BE2C (cell line): Measurements from ENCODE around the gene PRPF40B.

Source experiments
- DNase-seq: peaks from one replicate; pipeline ENCODE4 v3.0.0-alpha.2; 2020
- H3K27me3 ChIP-seq: fragments of 250-450 bp; sonication (Bioruptor Pico); 2 replicates; pipeline ENCODE4 v1.5.1; 2020; ENCODE audit warnings: mild to moderate bottlenecking
- H3K36me3 ChIP-seq: fragments of 250-450 bp; sonication (Bioruptor Pico); 2 replicates; pipeline ENCODE4 v1.5.1; 2020; ENCODE audit warnings: mild to moderate bottlenecking
- H3K4me1 ChIP-seq: fragments of 250-450 bp; sonication (Bioruptor Pico); 2 replicates; pipeline ENCODE4 v1.5.1; 2020
- H3K4me3 ChIP-seq: 2 replicates; pipeline ENCODE4 v1.5.1; 2011; ENCODE audit warnings: low read depth, low read length
- H3K9me3 ChIP-seq: fragments of 250-450 bp; sonication (Bioruptor Pico); 2 replicates; pipeline ENCODE4 v1.5.1; 2020
- TF ChIP-seq, protein P1 (sequence below): IDR thresholded peaks from 2 replicates; pipeline ENCODE4 v1.5.1; 2012; ENCODE audit warnings: mild to moderate bottlenecking, low read depth, low read length

Gene PRPF40B

DNA sequence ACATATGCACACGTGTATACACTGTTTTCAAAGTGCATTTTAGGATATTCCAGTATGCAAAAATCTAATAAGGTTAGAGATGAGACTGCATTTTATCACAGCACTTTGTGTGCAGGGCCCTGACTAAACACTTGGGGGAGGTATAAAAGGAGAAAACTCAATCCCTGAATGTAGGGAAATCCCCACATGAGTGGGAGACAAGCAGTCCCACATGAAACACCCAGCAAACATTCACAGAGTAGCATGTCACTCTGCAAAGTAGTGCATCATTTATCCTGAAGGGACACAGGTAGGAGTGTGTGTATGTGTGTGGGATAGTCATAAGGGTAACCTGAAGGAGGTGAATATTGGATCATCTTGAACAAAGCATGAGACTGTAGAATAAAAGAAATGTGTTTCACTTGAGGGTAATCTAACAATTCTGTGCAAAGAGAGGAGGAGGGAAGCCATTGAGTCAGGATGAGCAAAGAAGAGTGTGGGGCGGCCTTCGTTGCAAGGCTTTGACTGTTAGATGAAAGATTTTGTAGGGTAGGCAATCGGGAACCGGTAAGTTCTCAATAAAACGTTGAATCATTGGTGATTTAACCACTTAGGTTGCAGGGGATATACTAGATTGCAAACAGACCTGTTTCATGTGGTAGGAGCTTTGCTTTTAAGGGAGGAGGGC lies 2.9 kb downstream of the PRPF40B start:
- Histone ChIP-seq H3K27me3 (no peaks in the 10 kb centered on the region; the same call in 1 of the 2 replicates), H3K4me3 (no peak overlapping the region), H3K4me1 (no peaks in the 10 kb centered on the region), H3K9me3 (no peaks in the 10 kb centered on the region), H3K36me3 (no peaks in the 10 kb centered on the region)
- DNase-seq: no peak
- TF ChIP-seq, protein P1, sequence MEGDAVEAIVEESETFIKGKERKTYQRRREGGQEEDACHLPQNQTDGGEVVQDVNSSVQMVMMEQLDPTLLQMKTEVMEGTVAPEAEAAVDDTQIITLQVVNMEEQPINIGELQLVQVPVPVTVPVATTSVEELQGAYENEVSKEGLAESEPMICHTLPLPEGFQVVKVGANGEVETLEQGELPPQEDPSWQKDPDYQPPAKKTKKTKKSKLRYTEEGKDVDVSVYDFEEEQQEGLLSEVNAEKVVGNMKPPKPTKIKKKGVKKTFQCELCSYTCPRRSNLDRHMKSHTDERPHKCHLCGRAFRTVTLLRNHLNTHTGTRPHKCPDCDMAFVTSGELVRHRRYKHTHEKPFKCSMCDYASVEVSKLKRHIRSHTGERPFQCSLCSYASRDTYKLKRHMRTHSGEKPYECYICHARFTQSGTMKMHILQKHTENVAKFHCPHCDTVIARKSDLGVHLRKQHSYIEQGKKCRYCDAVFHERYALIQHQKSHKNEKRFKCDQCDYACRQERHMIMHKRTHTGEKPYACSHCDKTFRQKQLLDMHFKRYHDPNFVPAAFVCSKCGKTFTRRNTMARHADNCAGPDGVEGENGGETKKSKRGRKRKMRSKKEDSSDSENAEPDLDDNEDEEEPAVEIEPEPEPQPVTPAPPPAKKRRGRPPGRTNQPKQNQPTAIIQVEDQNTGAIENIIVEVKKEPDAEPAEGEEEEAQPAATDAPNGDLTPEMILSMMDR: peak; percentile 14; the same call in 1 of the 2 replicates

DNA sequence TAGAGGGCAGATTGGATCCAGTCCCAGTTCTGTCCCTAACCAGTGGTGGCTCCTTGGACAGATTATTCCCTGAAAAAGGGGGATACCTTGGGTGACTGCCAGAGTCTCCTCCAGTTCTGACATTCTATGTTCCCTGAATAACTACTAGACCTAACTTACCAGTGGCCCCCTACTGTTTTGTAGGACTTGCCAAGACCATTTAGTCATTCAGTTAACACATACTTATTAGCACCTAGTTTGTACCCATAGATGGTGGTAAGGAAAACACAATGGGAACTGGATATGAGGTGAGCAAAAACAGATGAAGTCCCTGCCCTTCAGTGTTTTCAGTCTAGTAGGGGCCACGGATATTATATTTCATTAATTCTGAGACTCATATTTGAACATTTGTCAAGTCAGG lies 3.5 kb downstream of the PRPF40B start:
- no peaks in the 10 kb centered on the region; the same call in 1 of the 2 replicates for H3K27me3 ChIP-seq
- no peaks in the 10 kb centered on the region for H3K4me1 ChIP-seq
- no peak overlapping the region for H3K4me3 ChIP-seq
- no peaks in the 10 kb centered on the region for H3K36me3 ChIP-seq
- no peaks in the 10 kb centered on the region for H3K9me3 ChIP-seq
- TF ChIP-seq, protein P1: no peak
- DNase-seq: no peak

DNA sequence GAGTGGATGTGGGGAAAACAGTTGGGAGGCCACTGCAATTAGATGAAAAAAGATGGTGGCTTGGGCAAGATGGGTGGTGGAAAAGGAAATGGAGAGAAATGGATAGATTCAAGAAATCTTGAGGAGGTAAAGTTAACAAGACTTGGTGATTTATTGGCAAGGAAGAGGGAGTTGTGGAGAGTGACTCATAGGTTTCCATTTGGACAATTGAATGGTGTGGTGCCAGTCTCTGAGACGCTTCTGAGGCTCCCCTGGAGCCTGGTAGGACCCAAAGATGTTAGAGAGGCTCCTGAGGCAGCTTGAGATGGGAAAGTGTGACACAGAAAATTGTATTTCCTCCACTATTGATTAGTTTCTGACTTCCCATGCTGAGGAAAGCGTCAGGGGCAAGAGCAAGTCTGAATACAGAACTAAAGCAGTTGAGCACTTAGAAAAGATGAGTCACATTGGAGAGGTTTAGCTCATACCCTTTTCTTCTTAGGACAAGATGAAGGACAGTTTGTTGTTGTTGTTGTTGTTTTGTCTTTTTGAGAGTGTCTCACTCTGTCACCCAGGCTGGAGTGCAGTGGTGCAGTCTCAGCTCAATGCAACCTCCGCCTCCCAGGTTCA lies 4.5 kb downstream of the PRPF40B start:
- no peaks in the 10 kb centered on the region; the same call in 1 of the 2 replicates for H3K27me3 ChIP-seq
- no peak for DNase-seq
- TF ChIP-seq, protein P1: no peak
- H3K9me3 ChIP-seq: no peaks in the 10 kb centered on the region
- H3K4me1 ChIP-seq: no peaks in the 10 kb centered on the region
- H3K4me3 ChIP-seq: no peak overlapping the region
- H3K36me3 ChIP-seq: no peaks in the 10 kb centered on the region

DNA sequence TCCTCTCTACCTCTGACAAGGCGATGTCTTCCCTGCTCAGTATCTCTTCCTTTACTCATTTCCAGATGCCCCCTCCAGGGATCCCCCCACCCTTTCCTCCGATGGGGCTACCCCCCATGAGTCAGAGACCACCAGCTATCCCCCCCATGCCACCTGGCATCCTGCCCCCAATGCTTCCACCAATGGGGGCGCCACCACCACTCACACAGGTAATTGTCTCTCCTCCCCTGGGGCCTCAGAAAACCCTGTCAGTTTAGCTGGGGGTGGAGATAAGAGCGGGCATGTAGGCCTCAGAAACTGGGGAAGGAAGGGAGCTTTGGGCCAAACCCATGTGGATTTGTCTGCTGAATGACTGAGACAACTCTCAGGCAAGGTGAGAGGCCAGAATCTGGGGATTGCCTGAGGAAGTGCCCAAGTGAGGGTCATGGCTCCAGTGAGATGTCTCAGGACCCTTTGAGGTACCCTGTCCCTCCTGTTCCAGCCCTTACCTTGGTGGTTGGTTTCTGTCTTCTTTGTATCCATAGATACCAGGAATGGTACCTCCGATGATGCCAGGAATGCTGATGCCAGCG lies 8.1 kb downstream of the PRPF40B start:
- TF ChIP-seq, protein P1: no peak
- Histone ChIP-seq H3K4me1 (no peaks in the 10 kb centered on the region), H3K27me3 (no peaks in the 10 kb centered on the region; the same call in 1 of the 2 replicates), H3K36me3 (no peaks in the 10 kb centered on the region), H3K9me3 (no peaks in the 10 kb centered on the region), H3K4me3 (no peak overlapping the region)
- no peak for DNase-seq

DNA sequence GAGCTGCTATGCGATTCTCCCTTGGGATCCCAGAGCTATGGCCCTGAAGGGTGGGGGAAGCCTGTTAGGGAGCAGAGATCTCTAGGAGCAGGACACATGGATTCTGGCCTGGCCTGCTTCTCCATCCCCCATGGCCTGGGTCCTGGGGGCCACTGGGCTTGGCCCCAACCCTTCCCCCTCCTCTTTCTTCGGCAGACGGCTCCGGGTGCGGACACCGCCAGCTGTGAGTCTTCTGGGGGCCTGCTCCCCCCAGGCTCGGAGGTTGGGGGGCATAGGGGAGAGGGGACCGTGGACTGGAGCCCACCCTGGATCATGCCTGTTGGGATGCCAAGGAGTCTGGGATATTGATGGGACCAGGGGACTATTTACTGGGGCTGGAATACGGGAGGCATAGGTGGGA lies 9.0 kb downstream of the PRPF40B start:
- Histone ChIP-seq H3K9me3 (no peaks in the 10 kb centered on the region), H3K36me3 (no peaks in the 10 kb centered on the region), H3K4me3 (no peak overlapping the region), H3K27me3 (no peaks in the 10 kb centered on the region; the same call in 1 of the 2 replicates), H3K4me1 (peaks cover 4% of the 10 kb centered on the region)
- DNase-seq: no peak
- TF ChIP-seq, protein P1: no peak
